ENCODE measurements around the gene HMGB1.

DNA sequence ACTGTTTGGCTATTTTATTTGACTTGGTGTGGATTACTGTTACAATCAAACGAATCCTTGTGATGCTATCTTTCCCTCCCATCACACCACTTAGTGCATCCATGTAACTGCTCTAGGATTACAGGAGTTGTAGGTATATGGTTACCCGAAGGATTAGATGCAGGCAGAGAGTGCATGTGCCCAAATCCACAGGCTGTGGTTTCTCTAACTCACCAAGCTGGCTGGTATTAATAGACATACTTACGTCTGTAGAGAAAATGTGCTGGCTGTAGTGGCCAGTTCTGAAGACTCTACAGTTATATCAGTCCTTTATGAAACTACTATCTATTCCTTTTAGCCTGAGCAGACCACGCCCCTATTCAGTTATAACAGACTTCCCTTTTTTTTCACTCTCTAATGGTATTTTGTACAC, 1.1 kb upstream of the HMGB1 start:
- TF ChIP-seq, protein P1, sequence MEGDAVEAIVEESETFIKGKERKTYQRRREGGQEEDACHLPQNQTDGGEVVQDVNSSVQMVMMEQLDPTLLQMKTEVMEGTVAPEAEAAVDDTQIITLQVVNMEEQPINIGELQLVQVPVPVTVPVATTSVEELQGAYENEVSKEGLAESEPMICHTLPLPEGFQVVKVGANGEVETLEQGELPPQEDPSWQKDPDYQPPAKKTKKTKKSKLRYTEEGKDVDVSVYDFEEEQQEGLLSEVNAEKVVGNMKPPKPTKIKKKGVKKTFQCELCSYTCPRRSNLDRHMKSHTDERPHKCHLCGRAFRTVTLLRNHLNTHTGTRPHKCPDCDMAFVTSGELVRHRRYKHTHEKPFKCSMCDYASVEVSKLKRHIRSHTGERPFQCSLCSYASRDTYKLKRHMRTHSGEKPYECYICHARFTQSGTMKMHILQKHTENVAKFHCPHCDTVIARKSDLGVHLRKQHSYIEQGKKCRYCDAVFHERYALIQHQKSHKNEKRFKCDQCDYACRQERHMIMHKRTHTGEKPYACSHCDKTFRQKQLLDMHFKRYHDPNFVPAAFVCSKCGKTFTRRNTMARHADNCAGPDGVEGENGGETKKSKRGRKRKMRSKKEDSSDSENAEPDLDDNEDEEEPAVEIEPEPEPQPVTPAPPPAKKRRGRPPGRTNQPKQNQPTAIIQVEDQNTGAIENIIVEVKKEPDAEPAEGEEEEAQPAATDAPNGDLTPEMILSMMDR (conservative IDR thresholded peaks at IDR 0.05; ENCODE audit: low read depth, low read length): no peak
- TF ChIP-seq FOS (IDR thresholded peaks at IDR 0.05; ENCODE audit: low read depth, low read length) (no peak), MXI1 (IDR thresholded peaks at IDR 0.05; ENCODE audit: borderline replicate concordance, low read depth, low read length) (no peak), POLR2A (IDR thresholded peaks at IDR 0.05; ENCODE audit: low read depth, low read length) (no peak), RFX5 (IDR thresholded peaks at IDR 0.05; ENCODE audit: low read depth, low read length) (no peak), CEBPB (IDR thresholded peaks at IDR 0.05; ENCODE audit: low read depth, low read length) (no peak), SMC3 (IDR thresholded peaks at IDR 0.05; ENCODE audit: low read depth, low read length) (no peak), NFE2L2 (IDR thresholded peaks at IDR 0.05; ENCODE audit: low read depth, low read length) (no peak), BHLHE40 (IDR thresholded peaks at IDR 0.05; ENCODE audit: low read depth, low read length) (no peak), RCOR1 (IDR thresholded peaks at IDR 0.05; ENCODE audit: insufficient replicate concordance, low read length) (no peak)
- TF ChIP-seq, protein P2, sequence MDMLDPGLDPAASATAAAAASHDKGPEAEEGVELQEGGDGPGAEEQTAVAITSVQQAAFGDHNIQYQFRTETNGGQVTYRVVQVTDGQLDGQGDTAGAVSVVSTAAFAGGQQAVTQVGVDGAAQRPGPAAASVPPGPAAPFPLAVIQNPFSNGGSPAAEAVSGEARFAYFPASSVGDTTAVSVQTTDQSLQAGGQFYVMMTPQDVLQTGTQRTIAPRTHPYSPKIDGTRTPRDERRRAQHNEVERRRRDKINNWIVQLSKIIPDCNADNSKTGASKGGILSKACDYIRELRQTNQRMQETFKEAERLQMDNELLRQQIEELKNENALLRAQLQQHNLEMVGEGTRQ (IDR thresholded peaks at IDR 0.05; ENCODE audit: low read depth, low read length): no peak
- TF ChIP-seq, protein P3, sequence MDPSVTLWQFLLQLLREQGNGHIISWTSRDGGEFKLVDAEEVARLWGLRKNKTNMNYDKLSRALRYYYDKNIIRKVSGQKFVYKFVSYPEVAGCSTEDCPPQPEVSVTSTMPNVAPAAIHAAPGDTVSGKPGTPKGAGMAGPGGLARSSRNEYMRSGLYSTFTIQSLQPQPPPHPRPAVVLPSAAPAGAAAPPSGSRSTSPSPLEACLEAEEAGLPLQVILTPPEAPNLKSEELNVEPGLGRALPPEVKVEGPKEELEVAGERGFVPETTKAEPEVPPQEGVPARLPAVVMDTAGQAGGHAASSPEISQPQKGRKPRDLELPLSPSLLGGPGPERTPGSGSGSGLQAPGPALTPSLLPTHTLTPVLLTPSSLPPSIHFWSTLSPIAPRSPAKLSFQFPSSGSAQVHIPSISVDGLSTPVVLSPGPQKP (IDR thresholded peaks at IDR 0.05; ENCODE audit: borderline replicate concordance, low read depth, low read length): no peak
